ENCODE measurements around the gene DDX31.

DNA sequence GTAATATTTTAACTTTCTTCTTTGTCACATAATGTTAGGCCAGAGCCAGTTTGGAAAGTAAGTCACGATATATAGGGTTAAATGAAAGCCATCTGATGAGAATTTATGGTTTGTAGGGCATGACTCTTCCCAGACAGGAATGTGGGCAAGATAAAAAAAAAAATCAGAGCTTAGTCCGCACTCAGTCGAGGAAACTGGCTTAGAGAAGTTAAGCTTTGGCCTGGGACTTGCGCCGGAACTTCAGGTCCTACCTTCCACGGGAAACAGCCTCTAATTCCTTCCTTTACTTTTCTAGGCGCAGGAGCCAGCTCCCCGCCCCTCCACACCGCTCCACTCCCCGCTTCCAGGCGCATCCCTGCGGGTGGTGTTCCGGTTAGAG is 475 bp downstream of the DDX31 start:
- TF ChIP-seq POLR2A (IDR thresholded peaks at IDR 0.05; ENCODE audit: extremely low read depth, insufficient read length) (no peak), MYC (IDR thresholded peaks at IDR 0.05; ENCODE audit: low read depth, low read length) (peak; percentile 22; the same call in 1 of the 2 replicates)
- TF ChIP-seq, protein P1, sequence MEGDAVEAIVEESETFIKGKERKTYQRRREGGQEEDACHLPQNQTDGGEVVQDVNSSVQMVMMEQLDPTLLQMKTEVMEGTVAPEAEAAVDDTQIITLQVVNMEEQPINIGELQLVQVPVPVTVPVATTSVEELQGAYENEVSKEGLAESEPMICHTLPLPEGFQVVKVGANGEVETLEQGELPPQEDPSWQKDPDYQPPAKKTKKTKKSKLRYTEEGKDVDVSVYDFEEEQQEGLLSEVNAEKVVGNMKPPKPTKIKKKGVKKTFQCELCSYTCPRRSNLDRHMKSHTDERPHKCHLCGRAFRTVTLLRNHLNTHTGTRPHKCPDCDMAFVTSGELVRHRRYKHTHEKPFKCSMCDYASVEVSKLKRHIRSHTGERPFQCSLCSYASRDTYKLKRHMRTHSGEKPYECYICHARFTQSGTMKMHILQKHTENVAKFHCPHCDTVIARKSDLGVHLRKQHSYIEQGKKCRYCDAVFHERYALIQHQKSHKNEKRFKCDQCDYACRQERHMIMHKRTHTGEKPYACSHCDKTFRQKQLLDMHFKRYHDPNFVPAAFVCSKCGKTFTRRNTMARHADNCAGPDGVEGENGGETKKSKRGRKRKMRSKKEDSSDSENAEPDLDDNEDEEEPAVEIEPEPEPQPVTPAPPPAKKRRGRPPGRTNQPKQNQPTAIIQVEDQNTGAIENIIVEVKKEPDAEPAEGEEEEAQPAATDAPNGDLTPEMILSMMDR (IDR thresholded peaks at IDR 0.05; ENCODE audit: low read depth, low read length) = no peak
- TF ChIP-seq, protein P2, sequence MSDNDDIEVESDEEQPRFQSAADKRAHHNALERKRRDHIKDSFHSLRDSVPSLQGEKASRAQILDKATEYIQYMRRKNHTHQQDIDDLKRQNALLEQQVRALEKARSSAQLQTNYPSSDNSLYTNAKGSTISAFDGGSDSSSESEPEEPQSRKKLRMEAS (IDR thresholded peaks at IDR 0.05; ENCODE audit: low read depth, low read length) = no peak; the same call in none of the 2 replicates

Measured in NB4 (cell line).